ENCODE measurements around the gene SYNJ2.

The SYNJ2 gene

GRCh38 chr6:158064725-158065251 lies 83.1 kb downstream of the SYNJ2 start:
- no peak for DNase-seq

- no peak for DNase-seq
Observed at GRCh38 chr6:158066136-158066781, 84.6 kb downstream of the SYNJ2 start.

- no peak for DNase-seq
Observed at GRCh38 chr6:158067436-158068015, 85.9 kb downstream of the SYNJ2 start.

- DNase-seq, result no peak
Observed at GRCh38 chr6:158068156-158068892, 86.7 kb downstream of the SYNJ2 start.

GRCh38 chr6:158068893-158069799 lies 87.5 kb downstream of the SYNJ2 start:
- DNase-seq, result no peak

- DNase-seq, result no peak
Observed at GRCh38 chr6:158069800-158070195, 88.1 kb downstream of the SYNJ2 start.

GRCh38 chr6:158070513-158070912 lies 88.8 kb downstream of the SYNJ2 start:
- DNase-seq, result no peak

GRCh38 chr6:158071121-158072082 lies 89.7 kb downstream of the SYNJ2 start:
- DNase-seq, result no peak

GRCh38 chr6:158072083-158072721 lies 90.5 kb downstream of the SYNJ2 start:
- DNase-seq, result peak; percentile 33

GRCh38 chr6:158073776-158074175 lies 92.1 kb downstream of the SYNJ2 start:
- no peak for DNase-seq

GRCh38 chr6:158076548-158076947 lies 94.9 kb downstream of the SYNJ2 start:
- no peak for DNase-seq

GRCh38 chr6:158077676-158078075 lies 96.0 kb downstream of the SYNJ2 start:
- DNase-seq, result no peak

- no peak for DNase-seq
Observed at GRCh38 chr6:158078320-158078719, 96.7 kb downstream of the SYNJ2 start.

- no peak for DNase-seq
Observed at GRCh38 chr6:158080849-158081656, 99.4 kb downstream of the SYNJ2 start.

- no peak for DNase-seq
Observed at GRCh38 chr6:158081657-158081935, 99.9 kb downstream of the SYNJ2 start.

GRCh38 chr6:158083455-158084325 lies 102.0 kb downstream of the SYNJ2 start:
- no peak for DNase-seq

GRCh38 chr6:158085261-158086053 lies 103.8 kb downstream of the SYNJ2 start:
- no peak for DNase-seq

- DNase-seq, result no peak
Observed at GRCh38 chr6:158086054-158086503, 104.4 kb downstream of the SYNJ2 start.

All from GDM1 (cell line).